HG03575 (cell line): ENCODE data around the gene FEM1A.
"Not testable (repeated sequence)": the region's sequence is repeated elsewhere in the genome, so short reads cannot be mapped to it uniquely, and the experiment has no call there.

Experiments
- ATAC-seq: cut with Tn5 transposase; IDR thresholded peaks from one replicate; pipeline ENCODE4 v1.9.1; 2021; ENCODE audit not compliant: unreplicated experiment, insufficient number of reproducible peaks, low FRiP score; ENCODE audit errors: extremely low read depth

Gene FEM1A, protein sequence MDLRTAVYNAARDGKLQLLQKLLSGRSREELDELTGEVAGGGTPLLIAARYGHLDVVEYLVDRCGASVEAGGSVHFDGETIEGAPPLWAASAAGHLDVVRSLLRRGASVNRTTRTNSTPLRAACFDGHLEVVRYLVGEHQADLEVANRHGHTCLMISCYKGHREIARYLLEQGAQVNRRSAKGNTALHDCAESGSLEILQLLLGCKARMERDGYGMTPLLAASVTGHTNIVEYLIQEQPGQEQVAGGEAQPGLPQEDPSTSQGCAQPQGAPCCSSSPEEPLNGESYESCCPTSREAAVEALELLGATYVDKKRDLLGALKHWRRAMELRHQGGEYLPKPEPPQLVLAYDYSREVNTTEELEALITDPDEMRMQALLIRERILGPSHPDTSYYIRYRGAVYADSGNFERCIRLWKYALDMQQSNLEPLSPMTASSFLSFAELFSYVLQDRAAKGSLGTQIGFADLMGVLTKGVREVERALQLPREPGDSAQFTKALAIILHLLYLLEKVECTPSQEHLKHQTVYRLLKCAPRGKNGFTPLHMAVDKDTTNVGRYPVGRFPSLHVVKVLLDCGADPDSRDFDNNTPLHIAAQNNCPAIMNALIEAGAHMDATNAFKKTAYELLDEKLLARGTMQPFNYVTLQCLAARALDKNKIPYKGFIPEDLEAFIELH

DNA sequence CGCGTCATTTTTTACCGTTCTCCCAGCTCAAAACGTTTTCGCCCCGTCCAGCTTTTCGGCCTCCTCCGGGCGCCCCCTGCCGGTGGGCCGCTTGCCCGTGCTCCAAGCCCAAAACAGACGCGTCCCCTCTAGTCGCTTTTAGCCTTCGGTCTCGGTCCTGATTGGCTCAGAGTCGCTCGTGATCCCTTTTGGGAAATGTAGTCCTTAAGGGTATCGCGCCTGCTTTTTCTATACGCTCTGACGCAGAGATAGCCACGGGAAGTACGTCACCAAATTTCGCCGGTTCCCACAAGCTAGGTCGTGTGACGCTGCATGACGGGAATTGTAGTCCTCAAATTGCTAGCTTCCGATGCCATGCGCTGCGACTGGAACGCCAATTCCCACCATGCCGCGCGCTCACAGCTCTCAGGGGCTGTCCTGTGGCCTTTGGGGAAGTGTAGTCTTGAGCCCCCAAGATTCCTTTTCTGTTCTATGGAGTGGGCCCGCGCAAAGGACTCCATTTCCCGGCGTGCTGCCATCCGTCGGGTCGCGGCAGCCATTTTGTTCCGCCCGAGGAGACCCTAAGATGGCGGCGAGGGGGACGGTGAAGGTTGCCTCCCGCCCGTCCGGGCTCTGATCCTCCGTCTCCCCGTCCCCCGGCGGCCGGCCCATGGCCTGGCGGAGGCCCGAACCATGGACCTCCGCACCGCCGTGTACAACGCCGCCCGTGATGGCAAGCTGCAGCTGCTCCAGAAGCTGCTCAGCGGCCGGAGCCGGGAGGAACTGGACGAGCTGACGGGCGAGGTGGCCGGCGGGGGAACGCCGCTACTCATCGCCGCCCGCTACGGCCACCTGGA, at the start of gene FEM1A:
Gene FEM1A, plus strand, starts transcription at position 552 of the 836 bp plus-strand sequence. Its CDS starts 121 bp downstream, at position 673.
- ATAC-seq, result peak; percentile 75

DNA sequence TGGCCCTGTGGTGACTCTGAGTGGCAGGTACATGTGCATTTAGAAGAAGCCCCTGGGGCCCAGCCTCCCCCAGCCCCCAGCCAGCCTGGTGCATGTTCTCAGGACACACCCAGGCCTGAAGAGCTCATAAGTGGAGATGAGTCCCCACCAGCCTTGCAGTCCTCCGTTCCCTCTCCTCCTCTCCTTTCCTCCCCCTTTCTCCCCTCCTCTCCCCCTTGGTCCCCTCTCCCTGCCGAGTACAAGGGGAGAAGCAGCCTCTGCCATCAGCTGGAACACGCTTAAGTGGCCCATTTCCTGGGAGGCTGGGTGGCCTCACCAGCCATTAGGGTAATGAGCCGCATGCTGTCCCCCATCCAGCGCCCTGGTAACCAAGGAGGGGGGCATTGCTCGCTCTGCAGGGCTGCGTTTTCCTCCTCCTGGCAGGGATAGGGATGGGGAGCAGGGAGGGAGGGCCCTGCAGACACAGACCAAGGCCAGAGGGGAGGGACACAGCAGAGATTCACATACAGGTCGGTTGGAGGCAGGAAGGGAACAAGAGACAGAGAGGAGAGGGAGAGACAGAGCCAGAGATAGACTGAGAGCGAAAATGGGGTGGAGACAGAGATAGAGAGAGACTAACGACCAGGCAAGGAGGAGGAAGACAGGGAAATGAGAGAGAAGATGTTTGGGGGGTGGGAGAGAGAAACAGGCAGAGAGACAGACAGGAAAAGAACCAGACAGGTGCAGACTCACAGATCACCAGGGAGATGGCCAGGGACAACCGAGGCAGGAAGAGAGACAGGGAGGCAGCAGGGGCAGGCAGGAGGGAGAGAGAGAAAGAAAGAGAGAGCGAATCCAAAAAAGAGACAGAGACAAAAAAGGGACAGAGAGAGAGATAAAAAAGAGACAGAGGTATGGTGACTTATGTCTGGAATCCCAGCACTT, 48.5 kb upstream of the FEM1A start:
- no peak for ATAC-seq

DNA sequence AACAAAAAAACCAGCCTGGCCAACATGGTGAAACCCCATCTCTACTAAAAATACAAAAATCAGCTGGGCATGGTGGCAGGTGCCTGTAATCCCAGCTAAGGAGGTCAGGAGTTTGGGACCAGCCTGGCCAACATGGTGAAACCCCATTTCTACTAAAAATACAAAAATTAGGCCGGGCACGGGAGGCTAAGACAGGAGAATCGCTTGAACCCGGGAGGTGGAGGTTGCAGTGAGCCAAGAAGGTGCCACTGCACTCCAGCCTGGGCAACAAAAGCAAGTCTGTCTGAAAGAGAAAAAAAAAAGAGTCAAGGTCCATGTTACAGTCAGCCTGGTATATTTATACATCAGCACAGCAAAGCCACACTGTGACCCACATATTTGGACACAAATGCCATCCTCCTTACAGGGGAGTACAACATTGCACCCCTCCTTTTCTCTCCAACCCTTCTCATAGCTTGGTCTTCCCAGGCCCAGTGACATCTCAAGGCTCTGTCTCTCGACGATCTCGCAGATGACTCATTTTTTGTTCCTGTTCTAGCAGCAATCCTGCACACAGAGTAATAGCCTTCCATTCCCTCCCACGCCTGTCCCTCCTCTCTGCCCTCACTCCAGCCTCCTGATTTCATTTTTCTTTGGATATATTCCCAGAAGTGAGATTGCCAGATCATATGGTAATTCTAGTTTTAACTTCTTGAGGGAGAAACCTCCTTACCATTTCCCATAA, 46.9 kb upstream of the FEM1A start:
- no peak for ATAC-seq

DNA sequence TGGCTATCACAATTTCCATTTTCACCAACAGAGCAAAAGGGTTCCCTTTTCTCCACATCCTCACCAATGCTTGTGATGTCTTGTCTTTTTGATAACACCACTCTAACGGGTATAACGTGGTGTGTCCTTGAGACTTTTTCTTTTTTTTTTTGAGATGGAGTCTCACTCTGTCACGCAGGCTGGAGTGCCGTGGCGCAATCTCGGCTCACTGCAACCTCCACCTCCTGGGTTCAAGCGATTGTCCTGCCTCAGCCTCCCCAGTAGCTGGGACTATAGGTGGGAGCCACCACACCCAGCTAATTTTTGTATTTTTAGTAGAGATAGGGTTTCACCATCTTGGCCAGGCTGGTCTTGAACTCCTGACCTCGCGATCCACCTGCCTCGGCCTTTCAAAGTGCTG, 46.4 kb upstream of the FEM1A start:
- not testable (repeated sequence) for ATAC-seq

DNA sequence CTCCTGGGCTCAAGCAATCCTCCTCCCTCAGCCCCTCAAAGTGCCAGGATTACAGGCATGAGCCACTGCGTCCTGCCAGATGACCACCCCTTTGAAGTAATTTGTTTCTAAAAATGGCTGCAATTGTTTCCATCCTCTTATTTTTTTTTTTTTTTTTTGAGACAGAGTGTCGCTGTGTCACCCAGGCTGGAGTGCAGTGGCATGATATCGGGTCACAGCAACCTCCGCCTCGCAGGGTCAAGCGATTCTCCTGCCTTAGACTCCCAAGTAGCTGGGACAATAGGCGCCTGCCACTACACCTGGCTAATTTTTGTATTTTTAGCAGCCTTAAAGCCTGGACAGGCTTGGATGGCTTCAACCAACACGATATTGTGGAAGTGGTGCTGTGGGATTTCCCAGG, 45.5 kb upstream of the FEM1A start:
- no peak for ATAC-seq

DNA sequence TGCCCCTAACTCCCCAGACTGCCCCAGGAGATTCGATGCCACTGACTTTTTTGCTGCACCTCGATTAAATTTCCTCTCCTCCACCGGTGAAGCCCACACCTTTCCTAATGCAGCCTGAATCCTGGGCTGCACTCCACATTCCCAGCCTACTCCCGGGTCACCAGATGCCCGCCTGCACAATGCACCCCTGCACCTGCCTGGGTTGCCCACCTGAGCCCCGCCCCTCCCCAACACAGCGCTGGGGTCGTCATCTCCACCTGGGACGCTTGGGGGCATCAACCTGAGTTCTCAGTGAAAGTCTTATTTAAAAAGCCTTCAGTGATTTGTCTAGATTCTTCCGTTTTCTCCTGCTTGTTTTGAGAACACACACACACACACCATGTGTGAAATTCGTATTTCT, 43.3 kb upstream of the FEM1A start:
- ATAC-seq, result no peak

DNA sequence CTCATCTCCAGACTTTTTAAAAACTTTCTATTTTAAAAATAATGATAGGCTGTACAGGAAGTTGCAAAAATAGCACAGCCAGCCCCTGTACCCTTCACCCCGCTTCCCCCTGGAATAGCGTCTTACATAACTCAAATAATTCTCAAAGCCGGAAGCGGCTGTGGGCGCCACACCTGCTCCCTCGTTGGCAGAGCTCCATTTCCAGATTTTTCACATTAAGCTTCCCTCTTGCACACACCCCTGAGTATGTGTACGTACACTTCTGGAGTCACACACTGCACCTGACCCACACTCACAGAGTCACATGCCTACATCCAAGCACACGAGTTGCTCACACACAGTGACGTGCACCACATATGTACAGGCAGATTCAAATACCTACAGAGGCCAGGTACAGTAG, 42.9 kb upstream of the FEM1A start:
- ATAC-seq, result no peak

DNA sequence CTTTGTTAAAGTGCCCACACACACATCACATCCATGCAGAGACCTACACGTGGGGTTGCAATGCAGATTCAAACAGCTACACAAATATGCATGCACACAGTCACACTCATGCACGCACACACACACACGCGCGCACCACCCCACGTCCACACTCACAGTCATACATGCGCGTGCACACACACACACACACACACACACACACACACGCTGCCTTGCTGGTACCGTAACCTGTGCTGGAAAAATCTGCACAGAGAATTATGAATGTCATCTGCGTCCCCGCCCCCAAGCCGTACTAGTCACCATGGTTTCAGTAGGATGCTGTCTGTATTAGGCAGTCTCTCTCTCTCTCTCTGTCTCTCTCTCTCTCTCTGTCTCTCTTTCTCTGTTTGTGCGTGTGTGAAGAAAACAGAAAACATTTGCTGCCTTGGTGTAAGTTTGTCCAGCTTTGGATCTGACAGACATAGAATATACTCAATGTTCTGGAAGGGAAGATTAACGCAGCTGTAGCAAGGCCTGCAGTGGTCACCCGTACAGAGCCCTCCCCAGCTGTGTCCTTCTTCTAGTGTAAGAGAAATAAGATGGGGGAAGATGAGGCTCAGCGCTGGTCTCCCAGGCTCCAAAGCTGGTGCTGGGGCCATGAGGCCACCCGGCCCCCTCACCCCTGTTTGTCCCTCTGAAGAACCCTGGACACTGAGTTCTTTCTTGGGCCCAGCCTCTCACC, 41.5 kb upstream of the FEM1A start:
- no peak for ATAC-seq

DNA sequence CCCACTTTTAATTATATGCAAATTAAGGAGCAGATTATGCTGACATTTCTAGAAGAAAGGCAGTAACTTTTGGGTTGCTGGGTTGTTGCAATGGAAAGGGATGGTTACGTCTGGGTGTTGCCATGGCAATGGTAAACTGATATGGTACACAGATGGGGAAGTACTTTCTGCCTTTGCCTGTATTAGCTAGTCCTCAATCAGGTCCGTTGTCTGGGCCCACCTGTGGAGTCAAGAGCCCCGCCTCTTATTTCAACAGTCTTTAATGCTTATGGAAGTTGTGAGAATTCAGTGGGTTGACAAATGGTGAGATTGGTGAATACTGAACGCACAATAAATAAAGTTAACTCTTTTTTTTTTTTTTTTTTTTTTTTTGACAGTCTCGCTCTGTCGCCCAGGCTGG, 37.3 kb upstream of the FEM1A start:
- no peak for ATAC-seq

DNA sequence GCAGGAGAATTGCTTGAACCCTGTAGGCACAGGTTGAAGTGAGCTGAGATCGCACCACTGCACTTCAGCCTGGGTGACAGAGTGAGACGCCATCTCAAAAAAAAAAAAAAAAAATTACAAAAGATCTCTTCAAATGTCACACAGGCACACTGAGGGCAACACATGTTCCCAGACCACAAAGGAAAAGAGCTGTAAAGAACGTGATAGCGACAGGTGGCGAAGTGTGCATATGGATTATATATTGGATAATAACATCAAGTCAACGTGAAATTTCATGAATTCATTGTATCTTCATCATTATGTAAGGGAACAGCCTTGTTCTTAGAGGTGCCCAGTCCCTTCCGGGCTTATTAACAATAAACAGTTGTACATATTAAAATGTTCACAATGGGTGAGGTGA, 36.1 kb upstream of the FEM1A start:
- ATAC-seq, result no peak

DNA sequence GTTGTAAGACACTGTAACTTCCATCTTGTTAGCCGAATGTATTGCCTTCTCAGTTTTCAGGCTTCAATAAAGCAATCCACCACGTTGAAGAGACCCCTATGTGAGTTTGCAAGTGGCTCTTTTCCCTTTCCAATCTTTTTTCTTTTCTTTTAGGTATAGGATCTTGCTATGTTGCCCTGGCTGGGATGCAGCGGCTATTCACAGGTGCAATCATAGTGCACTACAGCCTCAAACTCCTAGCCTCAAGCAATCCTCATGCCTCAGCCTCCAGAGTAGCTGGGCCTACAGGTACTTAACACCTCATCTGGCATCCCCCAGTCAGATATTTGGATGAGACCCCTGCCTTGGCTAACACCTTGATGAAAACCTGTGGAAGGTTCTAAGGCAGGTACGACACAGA, 33.5 kb upstream of the FEM1A start:
- no peak for ATAC-seq

DNA sequence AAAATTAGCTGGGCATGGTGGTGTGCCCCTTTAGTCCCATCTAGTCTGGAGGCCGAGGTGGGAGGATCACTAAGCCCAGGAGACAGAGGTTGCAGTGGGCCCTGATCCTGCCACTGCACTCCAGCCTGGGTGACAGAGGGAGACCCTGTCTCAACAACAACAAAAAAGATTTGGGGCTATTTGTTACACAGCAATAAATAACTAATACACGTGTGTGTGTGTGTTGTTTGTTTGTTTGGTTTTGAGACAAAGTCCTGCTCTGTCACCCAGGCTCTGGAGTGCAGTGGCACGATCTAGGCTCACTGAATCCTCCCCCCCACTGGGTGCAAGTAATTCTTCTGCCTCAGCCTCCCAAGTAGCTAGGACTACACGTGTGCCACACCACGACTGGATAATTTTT, 32.9 kb upstream of the FEM1A start:
- no peak for ATAC-seq

DNA sequence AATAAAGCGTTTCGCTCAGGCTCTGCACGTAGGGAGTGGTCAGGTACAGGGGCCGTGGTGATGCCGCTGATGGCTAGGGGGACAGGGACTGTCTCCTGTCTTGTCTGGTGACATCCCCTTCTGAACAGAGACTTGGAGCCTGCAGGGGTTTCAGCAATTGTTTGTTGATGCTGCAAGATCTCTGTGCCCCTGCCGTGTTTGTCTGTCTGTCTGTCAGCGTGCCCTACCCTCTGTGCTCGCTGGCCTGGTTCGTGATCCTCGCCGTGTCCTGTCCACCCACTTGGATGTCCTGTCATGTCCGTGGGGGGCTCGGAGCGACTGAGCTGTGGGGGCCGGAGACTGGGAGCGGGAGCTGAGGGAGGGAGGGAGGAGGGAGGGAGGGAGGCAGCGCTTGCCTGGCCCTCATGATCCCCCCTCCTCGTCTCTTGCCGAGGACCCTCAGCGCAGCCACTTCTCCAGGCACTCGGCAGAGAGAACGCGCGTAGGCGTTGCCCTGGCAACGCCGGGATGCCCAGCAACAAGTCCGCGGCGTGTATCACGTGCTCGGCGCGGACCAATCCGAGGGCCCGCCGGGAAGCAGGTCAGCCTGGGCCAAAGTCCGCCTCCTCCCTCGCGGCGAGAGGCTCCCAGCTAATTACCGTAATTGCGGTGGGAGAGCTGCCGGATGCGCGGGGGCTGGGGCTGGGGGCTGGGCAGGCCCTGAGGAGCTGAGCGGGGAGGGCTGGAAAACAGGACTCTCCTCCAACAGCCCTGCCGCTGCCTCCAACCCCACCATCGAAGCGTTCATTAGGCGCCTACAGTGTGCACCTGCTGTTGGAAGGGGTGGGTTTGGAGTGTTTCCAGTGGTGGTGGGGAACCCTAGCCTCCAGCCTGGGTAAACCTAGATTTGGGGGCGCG, 31.9 kb upstream of the FEM1A start:
- no peak for ATAC-seq

DNA sequence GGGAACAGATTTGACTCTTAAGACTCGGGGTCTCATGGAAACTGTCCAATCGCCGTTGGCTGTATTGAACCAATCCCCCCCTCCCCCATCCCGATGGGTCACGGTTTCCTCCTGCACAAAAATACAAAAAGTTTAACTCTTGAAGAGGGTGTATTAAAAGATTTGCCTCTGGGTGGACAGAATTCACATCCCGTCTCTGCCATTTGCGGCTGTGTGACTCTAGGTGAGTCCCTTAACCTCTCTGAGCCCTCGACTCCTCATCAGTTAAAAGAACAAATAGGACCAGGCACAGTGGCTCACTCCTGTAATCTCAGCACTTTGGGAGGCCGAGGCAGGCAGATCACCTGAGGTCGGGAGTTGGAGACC, 31.3 kb upstream of the FEM1A start:
- ATAC-seq, result no peak

DNA sequence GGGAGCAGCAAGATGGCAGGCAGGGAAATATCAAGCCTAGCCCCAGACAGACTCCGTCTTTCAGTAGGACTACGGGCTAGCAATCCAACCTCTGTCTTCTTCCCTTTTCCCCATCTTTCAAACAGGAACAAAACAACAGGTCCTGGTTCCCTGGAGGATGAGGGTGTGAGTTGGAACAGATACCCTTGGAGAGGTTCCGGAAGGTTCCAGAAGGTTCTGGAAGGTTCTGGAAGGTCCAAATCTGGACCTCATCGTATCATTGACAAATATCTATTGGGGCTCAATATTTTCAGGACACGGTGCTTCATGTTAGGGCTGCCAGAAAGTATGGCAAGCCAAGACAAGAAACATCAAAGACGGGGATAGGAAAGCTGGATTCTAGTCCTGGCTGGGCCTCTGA, 28.5 kb upstream of the FEM1A start:
- no peak for ATAC-seq

DNA sequence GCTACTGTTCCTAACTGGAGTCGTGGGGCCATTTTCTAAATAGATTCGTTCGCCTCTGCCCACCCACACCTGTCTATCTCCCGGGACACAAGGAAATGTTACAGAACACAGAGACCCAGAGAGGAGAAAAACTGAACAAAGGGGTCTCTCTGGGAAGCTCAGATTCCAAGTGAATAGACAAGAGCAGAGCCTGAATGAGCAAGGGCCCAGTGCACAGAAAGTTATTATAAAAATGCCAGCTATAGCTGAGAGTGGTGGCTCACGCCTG, 27.2 kb upstream of the FEM1A start:
- ATAC-seq, result no peak
